ENCODE data around the gene GOLGA1.

GOLGA1 gene

DNA sequence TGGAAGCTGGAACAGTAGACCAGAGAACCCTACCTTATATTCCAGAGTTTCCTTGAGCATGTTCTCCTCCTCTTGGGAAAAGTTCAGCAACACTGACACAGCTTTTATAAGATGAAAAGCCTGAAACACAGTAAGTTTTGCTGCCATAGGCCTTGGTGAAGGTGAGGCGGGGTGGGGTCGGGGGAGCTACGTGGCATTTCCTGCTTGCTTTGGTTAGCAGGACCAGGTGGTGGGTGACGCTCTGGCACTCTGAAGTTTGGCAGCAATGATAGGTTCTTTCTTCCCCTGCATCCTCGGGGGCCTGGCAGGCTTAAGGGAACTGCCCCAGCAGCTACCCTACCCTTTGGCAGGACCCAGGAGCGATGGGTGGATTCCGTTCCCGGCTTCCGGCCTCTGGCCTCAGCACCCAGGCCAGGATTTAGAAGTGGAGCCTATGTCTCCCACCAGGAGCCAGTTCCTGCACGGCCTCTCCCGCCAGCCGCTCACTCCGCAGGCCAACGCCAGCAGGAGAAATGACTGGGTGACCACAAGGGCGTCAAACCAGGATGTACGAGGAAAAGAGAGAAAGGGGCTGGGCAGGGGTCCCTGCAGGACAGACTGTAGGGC is 59.6 kb downstream of the GOLGA1 start:
- DNase-seq (ENCODE audit: extremely low read depth, low read depth): no peak
- TF ChIP-seq CTCF (IDR thresholded peaks at IDR 0.05; ENCODE audit: low read depth, low read length): no peak

- no peak for DNase-seq (ENCODE audit: extremely low read depth, low read depth)
Measured at GRCh38 chr9:124880501-124880900, 60.4 kb downstream of the GOLGA1 start.

GRCh38 chr9:124879226-124879625 is 61.7 kb downstream of the GOLGA1 start:
- TF ChIP-seq CTCF (IDR thresholded peaks at IDR 0.05; ENCODE audit: low read depth, low read length): no peak
- DNase-seq (ENCODE audit: extremely low read depth, low read depth): no peak

More at GRCh38 chr9:124880501-124880900, 60.4 kb downstream of the GOLGA1 start:
- TF ChIP-seq CTCF (IDR thresholded peaks at IDR 0.05; ENCODE audit: low read depth, low read length): no peak

GRCh38 chr9:124878518-124878917 is 62.4 kb downstream of the GOLGA1 start:
- DNase-seq (ENCODE audit: extremely low read depth, low read depth): no peak
- TF ChIP-seq CTCF (IDR thresholded peaks at IDR 0.05; ENCODE audit: low read depth, low read length): no peak

- TF ChIP-seq CTCF (IDR thresholded peaks at IDR 0.05; ENCODE audit: low read depth, low read length): no peak
- DNase-seq (ENCODE audit: extremely low read depth, low read depth): no peak
Measured at GRCh38 chr9:124878021-124878420, 62.9 kb downstream of the GOLGA1 start.

DNA sequence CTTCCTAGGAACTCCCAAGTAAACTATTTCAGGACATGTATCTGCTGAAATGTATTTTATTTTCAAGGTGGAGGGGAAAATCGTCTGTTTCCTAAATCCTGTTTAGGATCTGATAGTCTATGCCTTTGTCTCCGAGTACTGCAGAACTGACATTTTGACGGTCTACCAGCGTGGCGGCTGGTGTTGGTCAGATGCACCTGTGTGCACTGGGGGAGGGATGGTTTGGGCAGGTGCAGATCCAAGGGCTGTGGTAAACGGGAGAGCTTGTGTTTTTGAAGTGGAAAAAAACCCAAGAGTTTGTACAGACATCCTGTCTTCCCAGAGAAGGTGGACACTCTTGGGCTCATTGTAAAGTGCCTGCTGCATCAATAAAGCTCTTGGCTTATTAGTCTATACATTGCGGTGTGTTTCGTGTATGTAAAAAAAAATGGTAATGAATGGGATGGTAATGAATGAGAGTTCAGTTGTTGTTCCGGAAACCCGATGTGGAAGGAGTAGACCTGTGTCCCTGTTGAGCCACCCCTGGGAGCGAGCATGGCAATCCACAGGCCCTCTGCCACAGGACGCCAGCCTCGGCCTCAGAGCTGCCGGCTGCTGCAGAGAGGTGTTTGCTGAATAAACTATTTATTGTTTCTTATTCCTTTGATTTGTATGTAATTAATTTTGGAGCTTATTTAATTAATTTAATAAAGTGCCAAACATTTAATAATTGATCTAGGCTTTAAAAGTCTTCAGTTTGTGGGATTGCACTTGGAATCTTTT is 63.7 kb downstream of the GOLGA1 start:
- DNase-seq (ENCODE audit: extremely low read depth, low read depth): no peak
- TF ChIP-seq CTCF (IDR thresholded peaks at IDR 0.05; ENCODE audit: low read depth, low read length): no peak

DNA sequence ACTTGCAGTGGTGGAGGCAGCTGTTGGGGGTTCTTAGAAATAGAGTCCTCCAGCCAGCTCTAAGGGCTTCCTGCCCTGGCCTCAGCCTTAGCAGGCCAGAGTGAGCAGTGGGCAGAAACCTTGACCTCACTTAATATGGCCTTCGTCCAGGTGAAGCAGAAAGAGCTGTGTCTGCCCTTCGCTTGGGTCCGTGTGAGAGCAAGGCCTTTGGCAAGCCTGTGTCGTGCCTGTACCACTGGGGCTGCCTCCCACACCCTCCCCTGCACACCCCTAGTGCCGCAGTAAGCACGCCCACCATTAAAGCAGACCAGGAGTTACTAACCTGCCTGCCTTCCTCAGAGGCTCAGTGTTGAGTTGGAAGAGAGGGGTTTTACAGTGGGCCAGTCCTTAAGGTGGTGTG is 65.4 kb downstream of the GOLGA1 start:
- DNase-seq (ENCODE audit: extremely low read depth, low read depth): no peak
- no peak for TF ChIP-seq CTCF (IDR thresholded peaks at IDR 0.05; ENCODE audit: low read depth, low read length)

Data from AG09319 (cell line).